Activated gamma-delta T cell (primary cell): ENCODE results near the gene CRKL.

Experiments
- DNase-seq: peaks from one replicate; lab custom pipeline; 2025; lab: John Stamatoyannopoulos, UW

CRKL gene

DNA sequence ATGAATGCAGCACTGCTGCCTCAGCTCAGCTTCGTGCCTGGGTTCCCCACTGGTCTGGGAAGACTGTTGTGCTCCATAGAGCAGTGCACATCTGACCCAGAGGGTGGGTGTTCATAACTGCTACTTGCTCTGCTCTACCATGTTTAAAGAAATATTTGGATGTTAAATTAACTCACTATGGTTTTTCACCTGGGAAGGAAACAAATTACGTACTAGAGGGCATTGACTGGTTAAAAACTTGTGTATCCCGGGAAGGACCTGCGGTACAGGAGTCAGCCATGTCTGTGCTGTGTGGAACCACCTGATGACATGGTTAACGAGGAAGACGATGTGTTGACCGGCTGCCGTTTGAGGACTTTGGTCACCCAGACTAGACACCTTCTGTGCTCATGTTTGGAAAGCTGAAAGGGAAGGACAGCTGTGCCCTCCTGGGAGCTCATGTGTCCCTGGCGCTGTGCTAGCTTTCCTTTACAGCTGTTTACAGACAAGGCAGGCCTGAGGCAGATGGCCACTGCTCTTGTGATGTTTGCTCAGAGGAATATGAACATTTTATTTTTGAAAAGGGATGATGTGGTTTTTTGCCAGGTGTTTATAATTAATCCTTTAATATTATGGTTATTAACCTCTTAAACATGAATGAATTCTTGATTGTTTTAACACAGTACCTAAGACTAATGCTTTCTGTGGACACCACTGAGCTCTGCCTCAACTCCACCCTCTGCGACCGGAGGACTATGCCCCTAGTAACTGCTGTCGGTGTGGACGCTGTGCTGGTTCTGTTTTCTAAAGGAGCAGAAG, 35.5 kb downstream of the CRKL start:
- no peak for DNase-seq

DNA sequence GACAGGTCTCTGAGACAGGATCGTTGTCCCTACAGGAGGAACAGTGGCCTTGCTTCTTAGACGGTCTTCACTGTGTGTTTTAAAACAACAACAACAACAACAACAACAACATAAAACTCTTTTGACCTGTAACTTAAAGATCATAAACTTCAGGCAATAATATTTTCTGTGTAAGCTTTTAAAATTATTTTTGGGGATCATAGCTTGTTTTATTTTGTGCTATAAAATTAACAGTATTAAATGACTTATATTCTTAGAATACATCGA, 36.1 kb downstream of the CRKL start:
- DNase-seq: no peak

GRCh38 chr22:20953668-20954500, 36.7 kb downstream of the CRKL start:
- DNase-seq: no peak

DNA sequence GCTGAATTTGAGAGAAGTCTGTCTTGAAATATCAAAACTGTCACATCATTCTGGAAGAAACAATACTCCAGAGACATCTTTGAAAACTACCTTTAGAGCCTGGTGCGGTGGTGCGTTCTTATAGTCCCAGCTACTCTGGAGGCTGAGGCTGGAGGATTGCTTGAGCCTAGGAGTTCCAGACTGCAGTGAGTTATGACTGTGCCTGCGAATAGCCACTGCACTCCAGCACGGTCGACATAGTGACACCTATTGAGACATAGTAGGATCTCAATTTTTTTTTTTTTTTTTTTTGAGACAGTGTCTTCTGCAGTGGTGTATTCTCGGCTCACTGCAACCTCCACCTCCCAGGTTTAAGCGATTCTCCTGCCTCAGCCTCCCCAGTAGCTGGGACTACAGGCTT, 38.3 kb downstream of the CRKL start:
- no peak for DNase-seq

- DNase-seq: no peak
These were observed 39.3 kb downstream of the CRKL start for GRCh38 chr22:20956258-20957101.

- DNase-seq: no peak
These were observed 40.0 kb downstream of the CRKL start for GRCh38 chr22:20957102-20957682.

- DNase-seq: no peak
These were observed 40.6 kb downstream of the CRKL start for GRCh38 chr22:20957683-20958431.

DNA sequence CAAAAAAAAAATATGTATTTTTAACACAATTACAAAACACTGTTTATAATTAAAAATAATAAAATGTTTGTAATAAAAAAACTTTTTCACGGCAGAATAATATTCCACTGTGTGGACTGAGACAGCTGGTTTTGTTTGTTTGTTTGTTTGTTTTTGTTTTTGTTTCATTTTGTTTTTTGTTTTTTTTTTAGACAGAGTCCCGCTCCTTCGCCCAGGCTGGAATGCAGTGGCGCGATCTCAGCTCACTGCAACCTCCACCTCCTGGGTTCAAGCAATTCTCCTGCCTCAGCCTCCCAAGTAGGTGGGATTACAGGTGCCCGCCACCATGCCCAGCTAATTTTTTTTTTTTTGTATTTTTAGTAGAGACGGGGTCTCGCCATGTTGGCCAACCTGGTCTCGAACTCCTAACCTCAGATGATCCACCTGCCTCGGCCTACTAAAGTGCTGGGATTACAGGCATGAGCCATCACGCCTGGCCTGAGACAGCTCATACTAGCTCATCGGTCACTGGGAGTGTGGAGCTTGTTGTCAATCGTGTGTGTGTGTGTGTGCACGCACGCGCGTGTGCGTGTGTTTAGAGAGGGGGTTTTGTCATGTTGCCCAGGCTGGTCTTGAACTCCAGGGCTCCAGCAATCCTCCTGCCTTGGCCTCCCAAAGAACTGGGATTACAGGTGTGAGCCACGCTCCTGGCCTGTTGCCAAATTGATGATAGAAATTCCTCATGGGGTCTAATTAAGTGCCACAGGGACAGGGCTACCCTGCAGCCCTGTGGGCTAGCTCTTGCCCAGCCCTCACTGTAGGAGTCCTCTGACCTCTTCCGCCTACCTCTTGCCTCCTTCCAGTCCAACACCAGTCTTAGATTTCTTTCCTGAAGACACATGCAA, 42.6 kb downstream of the CRKL start:
- DNase-seq: no peak

DNA sequence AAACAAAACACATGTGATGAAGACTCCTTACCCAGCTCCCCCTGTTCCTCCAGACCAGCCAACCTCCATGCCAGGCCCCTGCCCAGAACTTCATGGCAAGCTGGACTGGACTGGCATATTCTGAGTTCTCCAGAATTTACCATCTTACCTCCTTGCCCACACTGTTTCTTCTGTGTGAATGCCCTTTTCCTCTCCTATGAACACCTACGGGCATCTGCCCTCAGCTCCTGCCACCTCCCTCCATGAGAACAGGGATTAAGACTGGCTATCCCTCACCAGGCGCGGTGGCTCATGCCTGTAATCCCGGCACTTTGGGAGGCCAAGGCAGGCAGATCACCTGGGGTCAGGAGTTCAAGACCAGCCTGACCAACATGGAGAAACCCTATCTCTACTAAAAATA, 43.4 kb downstream of the CRKL start:
- DNase-seq: no peak

DNA sequence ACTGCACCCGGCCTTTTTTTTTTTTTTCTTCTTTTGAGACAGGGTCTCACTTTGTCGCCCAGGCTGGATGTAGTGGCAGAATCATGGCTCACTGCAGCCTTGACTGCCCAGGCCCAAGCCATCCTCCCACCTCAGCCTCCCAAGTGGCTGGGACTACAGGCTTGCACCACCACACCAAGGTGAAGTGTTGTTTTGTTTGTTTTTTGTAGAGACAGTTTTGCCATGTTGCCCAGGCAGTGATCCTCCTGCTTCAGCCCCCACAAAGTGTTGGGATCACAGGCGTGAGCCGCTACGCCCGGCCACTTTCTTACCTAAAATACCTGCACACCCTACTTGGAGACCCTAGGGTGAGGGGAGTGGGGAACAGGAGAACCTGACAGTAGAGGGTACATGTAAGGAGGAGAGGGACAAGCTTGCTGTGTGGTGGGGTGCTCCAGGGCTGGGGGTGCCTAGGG, 45.3 kb downstream of the CRKL start:
- DNase-seq: no peak

- DNase-seq: no peak
These were observed 46.2 kb downstream of the CRKL start for GRCh38 chr22:20963201-20964052.

GRCh38 chr22:20964090-20964798, 47.0 kb downstream of the CRKL start:
- DNase-seq: no peak

DNA sequence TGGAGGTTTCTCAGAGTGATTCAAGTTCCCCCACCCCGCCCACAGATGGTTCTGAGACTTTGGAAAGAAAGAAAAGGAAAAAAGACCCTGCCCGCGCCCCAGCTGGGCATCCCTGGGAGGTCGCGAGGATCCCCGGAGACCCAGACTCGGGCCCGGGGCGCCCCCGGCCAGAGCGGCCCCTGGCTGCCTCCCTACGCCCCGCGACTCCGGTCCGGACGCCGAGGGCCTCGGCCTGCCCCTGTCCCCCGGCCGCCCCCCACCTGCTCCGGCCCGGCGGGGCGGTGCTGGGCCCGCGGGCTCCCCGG, 47.5 kb downstream of the CRKL start:
- DNase-seq: no peak

GRCh38 chr22:20965104-20965887, 48.1 kb downstream of the CRKL start:
- DNase-seq: no peak

GRCh38 chr22:20965888-20966855, 49.0 kb downstream of the CRKL start:
- DNase-seq: no peak

DNA sequence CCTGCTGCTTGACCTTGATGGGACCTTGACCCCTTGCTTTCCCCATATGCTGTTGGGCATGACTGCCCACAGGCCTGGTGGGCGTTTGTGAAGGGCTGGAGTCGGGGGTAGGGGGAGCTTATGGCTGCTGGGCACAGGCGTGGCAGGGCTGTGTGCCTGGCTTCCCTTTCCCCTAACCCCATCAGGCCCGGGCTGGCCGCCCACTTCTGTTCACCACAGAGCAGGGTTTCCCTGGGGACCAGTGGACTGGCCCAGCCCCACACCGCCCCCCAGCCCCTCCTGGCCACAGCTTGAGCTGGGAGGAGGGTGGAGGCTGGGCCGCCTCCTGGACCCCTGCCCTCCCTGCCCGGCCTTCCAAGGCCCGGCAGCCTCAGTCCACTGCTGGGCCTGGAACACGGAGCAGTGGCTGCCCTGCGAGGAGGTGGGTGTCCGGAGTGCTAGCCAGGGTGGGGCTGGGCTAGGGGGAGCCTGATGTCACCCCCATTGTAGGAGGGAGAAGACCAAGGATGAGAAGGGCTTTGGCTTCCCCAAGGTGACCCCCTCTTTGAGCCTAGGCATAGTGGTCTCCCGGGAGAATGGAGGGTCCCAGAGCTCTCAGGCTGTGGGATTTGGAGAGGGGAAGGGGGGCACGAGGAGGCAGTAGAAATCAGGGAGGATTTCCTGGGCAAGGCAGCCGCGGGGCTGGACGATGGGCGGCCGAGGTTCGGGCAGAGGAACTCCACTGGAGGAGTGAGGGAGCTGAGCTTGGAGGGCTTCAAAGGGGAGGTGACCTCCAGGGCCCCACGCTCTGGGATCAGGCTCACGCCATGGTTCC, 49.9 kb downstream of the CRKL start, which contains the start of gene AIFM3:
TSS of gene AIFM3 (plus strand) at position 373 of the 814 bp plus-strand sequence. CDS start 690 bp downstream, outside the sequence.
- no peak for DNase-seq
